Body of pancreas (tissue), 4 donors: ENCODE measurements around the gene AKAP11.

Experiments
- POLR2A ChIP-seq, 3 donors: fragments of 450-650 bp; IDR thresholded peaks; one replicate each; pipeline ENCODE4 v1.6.1; 2016; ENCODE audit warnings: antibody characterized with exemption in 3 of 3, mild to moderate bottlenecking in 2 of 3
- TF ChIP-seq, protein P1 (sequence below), 7 experiments: fragments of 450-650 bp in 4 of 7; fragments of 200-600 bp in 3 of 7; sonication (generic) in 3 of 7; IDR thresholded peaks; one replicate each; pipeline ENCODE4 v1.5.1; 2016 to 2019; ENCODE audit warnings: antibody characterized with exemption in 7 of 7

DNA sequence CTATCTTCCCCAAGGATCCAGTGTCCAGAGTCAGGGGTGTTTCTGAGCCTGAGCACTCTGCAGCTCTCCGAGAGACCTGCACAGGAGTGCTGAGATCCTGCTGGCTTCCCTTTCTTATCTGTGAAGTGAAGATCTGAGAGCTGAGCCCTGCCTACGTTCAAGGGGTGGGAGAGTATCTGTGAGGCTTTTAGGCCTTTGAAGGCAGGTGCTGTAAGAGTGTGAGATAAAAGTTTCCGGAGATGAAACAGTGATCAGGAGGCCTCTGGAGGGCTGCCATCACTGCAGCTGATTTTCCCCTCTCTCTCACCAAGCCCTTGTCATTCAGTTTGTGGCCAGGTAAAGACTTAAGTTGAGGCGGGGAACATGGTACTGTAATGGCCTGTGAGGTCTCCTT is 83.1 kb downstream of the AKAP11 start:
- no peak for TF ChIP-seq POLR2A (IDR thresholded peaks at IDR 0.05)
- TF ChIP-seq, protein P1, sequence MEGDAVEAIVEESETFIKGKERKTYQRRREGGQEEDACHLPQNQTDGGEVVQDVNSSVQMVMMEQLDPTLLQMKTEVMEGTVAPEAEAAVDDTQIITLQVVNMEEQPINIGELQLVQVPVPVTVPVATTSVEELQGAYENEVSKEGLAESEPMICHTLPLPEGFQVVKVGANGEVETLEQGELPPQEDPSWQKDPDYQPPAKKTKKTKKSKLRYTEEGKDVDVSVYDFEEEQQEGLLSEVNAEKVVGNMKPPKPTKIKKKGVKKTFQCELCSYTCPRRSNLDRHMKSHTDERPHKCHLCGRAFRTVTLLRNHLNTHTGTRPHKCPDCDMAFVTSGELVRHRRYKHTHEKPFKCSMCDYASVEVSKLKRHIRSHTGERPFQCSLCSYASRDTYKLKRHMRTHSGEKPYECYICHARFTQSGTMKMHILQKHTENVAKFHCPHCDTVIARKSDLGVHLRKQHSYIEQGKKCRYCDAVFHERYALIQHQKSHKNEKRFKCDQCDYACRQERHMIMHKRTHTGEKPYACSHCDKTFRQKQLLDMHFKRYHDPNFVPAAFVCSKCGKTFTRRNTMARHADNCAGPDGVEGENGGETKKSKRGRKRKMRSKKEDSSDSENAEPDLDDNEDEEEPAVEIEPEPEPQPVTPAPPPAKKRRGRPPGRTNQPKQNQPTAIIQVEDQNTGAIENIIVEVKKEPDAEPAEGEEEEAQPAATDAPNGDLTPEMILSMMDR (IDR thresholded peaks at IDR 0.05) = no peak
